Left forelimb (tissue), 1 donor: ENCODE data around the gene FGF10.
A peak's percentile ranks its signal among the peaks of the same experiment; 100 is the strongest.

Source experiments
- DNase-seq: peaks from one replicate; pipeline ENCODE4 v3.0.0-alpha.2; 2018; ENCODE audit warnings: low spot score

The FGF10 gene

DNA sequence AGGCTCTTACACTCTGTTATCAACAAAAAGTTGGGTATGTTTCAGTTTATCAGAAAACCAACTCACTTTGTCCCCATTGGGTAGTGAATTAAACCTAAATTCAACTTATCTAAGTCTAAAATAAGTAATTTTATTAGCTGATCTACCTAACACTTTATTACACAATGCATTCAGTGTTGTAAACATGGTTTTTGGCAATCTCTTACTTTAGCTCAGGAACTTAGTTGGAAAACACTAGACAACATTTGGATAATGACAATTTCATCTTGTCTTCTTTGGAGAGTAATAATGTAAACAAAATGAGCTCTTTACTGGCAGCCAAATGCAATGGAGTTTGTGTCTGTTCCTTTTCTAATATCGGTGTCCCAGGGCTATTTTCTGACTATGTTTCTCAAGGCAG is 33.0 kb downstream of the FGF10 start:
- no peak for DNase-seq

DNA sequence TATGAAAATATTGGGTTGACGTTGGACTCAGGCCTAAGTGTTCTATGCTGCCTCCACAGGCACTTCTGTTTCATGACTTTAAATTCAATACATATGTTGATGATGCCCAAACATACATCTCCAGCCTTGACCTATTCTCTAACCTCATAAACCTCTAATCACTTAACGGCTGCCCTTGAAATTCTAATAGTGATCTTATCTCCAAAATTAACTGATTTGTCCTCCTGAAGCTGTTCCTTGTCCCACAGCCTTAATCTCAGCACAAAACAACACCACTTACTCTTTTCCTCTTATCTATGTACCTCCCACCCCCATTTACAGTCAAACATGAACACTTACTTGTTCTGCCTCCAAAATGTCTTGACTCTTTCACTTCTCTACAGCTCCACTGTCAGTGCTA is 43.3 kb downstream of the FGF10 start:
- DNase-seq: no peak

DNA sequence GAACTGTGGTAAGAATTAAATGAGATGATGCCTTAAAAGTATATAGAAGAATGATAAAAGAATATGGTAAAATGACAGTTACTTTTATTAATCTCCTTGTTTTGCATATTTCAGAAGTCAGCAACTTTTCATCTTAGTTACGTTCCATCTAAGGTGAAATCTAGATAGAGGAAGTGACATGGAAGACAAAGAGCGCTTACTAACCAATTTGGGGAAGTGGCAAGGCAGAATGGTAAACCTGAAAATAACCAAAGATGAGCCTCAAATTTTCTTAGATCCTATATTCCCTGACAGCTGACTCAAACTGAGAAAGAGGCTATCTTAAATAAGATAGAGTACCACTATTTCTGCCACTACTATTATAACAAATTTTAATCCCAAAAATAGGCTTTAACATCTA is 52.5 kb downstream of the FGF10 start:
- no peak for DNase-seq

DNA sequence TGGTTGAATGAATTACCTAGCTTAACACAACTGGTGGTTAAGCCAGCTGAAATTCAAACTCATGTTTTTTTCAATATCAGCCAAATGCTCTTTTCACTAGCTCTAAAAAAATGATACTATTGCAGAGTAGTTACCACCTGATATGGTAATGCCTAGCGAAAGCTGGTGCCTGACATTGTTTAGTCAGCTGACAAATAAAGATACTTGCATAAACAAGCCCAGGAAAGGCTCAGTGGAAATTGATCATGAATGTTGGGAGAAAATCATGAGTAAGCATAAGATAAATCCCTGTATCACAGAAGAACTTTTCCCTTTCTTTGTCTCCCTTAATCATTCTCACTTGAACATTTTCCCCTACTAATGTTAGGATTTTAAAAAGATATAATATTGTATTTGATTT is 54.6 kb downstream of the FGF10 start:
- no peak for DNase-seq

DNA sequence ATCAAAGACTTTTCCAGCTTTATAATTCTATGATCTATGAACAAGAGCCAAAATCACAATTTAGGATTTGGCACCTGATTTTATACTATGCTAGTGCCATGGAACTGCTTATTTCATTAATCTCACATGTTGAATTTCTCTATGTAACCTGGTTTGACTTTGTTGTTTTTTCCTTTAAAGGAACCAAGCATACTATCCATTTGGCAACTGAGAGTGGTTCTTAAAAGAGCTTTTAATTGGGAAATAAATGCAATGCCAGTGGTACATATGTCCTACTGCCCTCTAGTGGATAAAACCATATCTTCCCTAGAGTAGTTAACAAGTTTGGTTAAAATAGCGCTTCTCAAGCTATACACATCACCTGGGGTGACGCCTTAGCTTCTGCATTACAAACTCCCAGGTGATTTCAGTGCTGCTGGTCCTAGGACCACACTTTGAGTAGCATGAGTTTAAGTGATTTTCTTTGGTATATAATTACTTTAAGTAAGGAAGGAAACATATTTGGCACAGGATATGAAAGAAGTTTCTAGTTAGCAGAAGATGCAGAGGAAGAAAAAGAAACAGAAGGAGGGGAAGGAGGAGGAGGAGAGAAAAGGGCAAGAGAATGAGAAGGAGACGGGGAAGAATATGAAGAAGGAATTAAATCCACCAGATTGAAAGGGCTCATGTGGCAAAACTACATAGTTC is 56.8 kb downstream of the FGF10 start:
- DNase-seq: no peak

DNA sequence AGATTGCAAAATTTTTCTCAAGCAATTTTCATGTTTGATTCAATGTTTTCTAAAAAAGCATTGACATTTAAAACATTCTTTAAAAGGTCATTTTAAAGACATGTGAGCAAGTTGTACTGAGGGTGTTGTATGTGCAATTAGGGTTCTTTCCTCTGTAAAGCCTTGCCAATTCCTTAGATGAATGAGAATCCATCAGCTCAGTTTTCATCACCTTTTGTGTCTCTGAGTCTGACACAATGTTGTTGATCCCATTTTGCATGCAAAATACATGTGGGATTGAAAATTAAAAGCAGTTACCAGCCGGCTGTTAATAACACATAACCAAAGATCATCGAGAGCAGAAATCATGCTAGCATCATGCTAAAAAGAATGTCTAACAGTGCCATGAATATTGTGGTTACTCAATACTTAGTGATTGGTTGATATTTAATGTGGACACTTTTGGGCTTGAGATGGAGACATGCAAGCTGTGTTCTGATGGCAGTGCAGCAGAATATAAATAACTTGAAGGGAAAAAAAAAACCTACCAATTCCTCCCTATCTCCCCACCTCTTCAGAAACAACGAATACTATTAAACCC is 57.7 kb downstream of the FGF10 start:
- no peak for DNase-seq

DNA sequence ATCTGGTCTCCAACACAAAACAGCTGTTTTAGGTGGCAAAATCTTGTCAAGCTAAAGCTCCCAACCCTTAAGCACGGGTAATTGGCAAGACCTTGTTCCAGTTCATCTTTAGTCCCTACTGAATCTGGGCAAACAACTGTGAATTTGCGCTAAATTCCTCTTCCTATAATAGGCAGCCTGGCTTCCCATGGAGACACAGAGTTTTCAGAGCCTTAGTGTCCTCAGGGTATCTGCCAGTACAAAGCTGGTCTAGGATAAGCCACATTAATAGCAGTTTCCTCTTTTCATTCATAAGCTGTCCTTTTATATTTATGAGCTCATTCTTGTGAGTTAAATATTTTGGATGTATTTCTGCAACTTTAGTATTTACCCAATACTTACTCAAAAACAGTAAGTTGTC is 59.5 kb downstream of the FGF10 start:
- DNase-seq: no peak

DNA sequence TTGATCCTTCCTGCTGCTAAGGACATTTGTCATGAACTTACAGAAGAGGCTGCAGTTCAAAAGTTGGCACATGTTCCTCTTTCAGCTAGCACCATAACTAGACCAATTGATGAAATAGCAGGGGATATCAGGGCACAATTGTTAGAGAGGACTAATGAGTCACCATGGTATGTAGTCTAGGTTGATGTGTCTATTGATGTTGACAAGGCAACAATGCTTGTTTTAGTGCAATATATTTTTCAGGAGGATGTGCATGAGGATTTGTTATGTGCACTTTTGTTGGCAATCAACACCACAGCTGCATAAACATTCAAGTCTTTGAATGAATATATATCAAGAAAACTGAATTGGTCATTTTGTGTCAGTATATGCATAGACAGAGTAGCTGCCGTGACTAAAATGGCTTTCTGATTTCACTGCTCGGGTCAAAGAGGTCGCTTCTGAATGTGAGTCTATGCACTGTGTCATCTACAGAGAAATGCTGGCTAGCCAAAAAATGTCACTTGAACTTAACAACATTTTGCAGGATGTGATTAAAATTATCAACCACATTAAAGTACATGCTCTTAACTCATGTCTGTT is 68.0 kb downstream of the FGF10 start:
- no peak for DNase-seq

DNA sequence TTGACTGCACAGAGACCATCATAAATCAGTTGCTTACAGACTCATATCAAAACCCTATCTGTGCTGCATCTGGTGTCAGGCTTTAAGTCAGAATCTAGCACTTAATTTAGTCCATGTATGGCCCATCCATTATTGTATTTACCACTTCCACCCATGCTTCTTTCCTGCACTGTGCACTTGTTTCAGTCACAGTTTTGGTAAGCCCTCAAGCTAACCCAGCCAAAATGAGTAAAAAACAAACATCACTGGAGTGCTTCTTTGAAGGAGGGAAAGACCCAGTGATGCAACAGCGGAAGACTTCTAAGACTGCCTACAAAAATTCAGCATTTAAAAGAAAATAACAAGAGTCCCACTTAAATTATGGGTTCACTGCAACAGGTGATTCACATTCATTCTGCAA is 69.0 kb downstream of the FGF10 start:
- DNase-seq: no peak

DNA sequence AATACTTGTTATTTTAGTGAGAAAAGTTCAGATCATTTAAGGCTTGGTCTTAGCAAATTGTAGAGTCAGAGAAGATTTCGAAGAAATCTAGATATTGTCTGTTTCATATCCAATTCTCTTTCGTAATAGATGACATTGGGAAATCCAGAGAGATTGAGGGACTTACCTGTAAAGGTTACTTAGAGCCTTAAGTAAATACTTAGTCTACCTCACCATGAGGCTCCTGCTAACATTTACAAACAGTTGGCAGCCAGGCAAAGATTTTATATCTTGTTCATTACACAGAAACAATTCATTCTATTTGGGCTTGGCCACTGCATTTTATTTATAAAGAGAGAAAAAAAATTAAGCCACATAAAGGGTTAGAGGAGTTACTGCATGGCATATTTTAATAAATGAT is 70.3 kb downstream of the FGF10 start:
- no peak for DNase-seq

DNA sequence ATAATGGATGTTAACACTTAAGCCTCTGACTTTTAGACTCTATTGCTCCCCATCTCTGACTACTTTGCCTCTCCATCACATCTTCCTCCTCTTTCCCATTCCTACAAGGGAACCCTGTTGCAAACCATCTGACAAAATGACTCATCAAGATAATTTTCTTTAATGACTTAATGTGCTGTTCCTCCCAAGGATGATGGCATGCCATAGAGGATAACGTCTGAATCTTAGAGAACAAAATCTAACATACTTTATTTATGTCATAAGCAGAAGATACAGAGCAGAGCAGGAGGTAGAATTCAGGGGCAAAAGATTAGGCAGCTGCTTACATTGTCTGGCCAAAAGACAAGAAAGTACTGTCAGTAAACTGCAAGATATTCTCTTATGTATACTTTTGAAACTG is 76.8 kb downstream of the FGF10 start:
- no peak for DNase-seq

DNA sequence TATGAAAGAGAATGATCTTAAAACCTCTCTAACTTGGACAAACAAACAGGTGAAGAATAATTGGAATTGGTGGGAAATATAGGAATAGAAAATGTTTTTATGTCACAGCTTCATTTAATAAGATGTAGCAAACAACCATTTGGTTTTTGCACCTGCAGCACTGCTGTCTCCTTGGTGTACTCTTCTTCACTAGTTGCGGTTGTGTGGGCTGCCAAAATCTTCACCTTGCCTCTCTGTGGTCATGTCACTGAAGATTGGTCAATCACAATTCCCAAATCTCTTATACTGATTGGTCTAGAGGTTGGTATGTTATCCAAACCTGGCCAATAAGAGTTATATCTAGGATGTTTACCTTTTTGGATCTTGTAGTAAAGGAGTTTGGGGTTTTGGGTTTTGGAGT is 88.7 kb downstream of the FGF10 start:
- no peak for DNase-seq

DNA sequence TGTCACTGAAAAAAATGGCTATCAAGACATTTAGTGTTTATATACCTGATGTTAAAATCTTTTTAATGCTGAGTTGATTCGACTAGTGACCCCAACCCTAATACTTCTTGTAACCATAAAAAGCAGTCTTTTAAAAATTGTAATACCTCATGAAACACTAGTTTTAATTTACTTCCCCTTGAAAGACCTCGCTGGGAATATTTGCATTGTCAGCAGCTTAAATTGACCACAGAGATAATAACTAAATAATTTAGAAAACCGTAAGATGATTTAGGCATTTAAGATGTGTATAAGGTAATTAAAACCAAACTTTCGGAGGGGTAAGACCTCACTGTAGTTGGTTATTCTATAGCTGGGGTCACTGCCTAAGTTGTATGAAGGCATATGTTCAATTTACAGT is 89.8 kb downstream of the FGF10 start:
- no peak for DNase-seq

DNA sequence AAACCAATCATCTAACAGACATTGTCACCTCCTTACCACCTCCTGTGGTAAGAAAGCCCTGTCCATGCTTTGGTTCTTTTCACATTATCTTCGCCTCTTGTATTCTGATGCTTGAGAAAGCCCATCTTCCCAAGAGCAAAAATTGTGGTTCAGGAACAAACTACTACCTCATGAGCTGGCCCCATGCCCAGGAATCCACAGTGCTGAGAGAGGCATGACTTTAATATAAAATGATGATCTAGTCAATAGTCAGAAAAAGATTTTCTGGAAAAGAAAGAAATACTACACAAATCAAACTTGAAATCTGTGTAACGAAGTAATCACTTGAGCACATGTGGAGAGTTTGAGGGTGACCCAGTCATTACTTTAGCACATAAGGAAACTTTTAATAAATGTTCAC is 94.7 kb downstream of the FGF10 start:
- peak; percentile 66 for DNase-seq

DNA sequence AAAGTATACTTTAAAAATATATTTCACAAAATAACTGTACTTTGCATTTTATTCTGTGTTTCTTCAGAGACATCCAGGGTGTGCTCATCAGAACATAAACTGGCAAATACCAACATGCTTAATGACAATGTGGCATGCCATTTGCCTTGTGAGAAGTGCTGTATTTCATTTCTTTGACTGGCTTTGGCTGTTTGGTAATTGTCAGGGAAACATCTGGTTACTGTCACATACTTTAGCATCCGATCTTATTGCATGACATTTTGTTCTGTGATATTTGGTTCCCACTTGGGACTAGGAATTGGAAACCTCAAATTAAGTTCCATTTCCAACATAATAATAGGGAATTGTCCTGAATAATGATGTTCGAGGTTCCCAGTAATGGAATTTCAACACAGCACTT is 96.5 kb downstream of the FGF10 start:
- DNase-seq: no peak

DNA sequence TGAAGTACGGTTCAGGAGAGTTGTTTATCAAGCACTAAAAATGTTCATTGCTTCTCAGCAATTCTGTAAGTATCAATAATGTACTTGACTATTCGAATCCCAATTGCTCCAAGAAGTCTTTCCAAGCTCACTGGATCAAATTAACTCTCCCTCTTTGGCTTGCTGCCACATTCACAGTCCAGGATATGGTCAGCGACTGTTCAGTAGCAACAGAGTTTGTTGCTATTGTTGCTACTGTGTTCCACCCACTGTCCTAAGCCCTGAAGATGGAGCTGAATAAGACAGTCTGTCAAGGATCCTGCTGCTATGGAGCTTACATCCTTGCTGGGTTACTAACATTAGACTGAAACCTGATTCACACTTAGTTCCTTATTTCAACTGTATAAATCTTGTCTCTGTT is 110.8 kb downstream of the FGF10 start:
- no peak for DNase-seq

DNA sequence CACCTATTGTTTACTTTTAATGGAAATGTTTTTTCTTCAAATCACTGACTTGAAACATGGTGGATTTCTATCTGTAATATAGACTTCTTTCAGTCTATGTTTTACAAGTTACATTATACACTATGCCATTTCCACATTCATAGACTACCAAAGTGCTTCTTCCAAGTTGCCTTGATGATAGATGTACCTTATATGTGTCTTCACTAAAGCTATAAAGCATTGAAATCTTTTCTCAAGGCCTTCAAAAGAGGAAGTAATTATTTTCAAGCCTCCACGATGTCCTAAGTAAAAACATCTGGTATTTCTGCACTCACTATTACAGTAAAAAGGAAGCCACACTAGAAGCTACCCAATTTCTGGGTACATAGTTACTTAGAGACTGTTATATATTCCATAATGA is 113.3 kb downstream of the FGF10 start:
- no peak for DNase-seq

DNA sequence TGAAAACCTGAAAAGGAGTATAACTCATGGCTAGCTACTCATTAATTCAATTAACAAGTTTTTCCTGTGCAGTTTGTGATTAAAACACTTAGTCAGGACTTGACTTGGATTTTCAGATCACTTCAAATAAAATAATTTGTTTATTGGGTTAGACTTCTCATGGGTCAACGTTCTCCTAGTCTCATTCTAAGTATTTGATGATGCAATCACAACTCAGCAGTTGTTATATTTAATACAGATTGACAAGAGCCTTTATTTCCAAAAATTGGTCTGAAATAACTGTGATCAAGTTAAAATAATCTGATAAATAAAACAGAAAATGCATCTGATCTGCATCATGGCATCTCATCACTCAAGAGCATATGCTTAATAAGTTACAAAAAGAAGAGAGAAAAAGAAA is 113.9 kb downstream of the FGF10 start:
- no peak for DNase-seq

DNA sequence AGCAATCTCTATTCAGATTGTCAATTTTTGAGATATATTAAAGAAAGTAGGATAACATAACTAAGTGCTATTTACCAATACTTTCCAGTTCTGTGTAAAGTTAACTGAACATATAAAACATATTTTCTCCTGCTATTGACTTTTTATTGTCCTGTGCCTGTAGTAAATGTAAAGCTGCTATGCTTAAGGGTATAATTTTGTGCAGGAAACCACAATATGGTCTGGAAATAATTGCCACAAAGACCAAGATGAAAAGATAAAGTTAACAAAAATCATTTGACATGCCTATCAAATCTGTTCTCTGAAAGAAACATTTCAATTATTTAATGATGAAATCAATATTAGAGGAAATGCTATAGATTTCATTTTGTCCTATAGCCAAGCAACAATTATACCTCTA is 121.3 kb downstream of the FGF10 start:
- no peak for DNase-seq

DNA sequence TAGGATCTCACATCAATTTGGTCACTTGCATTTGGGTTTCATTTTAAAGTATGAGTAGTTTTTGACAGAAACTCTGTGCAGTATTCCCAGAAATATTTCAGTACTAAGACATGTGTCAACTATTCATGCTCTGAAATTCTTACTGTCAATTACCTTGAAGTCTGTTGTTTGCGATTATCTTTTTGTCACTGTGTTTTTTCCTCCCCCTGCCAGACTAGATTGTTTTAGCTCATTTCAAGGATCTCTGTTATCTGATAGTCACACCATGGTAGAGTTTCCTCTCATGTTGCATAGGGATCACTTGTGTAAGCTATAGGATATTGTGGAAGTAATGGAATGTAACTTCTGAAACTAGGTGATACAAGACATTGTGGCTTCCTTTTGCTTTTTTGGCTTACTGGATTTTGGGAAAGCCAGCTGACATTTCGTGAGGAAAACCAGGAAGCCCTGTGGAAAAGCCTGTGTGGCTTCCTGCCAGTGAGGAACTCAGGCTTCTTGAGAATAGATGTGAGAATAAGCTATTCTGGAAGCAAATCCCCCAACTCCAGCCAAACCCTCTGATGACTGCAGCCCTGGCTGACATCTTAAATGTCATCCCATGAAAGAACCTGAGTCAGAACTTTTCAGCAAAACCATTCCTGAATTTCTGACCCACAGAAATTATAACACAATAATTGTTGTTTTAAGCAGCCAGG is 122.2 kb downstream of the FGF10 start:
- no peak for DNase-seq

DNA sequence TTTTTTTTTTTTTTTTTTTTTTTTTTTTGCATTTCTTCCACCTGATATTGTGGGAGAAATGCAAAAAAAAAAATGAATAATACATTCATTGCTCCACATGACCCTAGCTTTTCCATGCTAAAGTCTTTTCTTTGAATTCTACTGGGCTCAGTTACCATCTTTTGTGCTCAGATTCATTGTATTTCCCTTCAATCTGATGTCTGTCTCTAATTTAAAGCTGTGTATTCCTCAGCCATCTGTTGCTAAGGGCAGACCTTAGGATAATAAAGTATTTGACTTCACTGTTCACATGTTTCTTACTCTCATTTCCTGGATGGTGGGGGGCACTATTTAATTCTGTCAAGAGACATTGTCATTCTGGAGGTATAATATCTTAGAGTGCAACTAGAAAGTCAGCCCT is 123.5 kb downstream of the FGF10 start:
- DNase-seq: no peak

DNA sequence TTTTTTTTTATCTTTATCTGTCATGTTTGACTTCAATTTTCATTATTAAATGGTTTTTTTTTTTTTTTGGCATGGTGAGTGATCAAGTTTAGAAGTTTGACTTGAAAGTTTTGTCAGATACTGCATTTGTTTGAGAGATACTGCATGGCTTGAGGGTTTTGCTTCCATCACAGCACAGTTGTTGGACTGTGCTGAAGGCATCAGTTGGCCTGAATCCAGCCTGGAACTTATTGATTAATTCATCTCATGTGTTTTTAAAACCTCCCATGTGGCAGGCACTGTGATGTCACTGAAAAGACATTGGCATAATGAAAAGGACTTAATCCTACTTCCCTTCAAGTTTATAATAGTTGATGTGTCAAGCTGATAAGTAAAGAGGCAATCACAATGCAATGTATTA is 128.4 kb downstream of the FGF10 start:
- no peak for DNase-seq

DNA sequence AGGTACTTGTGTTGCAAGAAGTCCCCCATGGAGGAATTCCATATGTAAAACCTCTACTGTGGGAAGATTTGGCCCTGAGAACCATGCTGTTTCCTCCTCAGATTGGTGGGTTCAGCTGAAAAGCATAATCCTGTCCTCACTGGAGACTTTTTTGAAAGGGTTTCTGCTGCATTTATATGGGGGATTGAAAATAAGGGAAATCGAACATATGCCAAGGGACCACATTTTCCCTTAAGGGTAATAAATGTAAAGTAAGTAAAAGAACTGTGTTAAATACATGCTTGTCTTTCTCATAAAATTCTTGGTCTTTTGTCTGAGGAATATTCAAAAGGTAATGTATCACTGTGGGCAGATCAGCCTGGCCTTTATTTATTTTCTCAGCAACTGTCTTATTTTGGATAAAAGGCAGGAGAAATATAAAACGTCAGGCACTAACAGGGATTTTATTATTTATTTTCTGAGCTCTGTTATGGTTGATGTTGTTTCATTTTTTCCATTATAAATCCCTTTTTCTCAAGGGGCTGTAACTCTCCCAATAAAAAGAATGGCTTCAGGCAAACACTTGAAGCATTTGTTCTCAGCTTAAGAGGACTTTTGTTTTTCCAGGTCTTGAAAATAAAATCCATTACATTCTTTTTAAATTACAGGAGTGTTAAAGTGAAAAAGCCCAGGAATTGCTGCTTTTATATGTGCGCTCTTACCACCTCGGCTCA is 131.4 kb downstream of the FGF10 start:
- DNase-seq: no peak
